Ectodermal cell (in vitro differentiated cells): ENCODE results near the gene KRT1.

Source experiments
- H3K27ac ChIP-seq: 2 replicates; pipeline ENCODE4 v1.7.0; 2013; ENCODE audit warnings: mild to moderate bottlenecking, low read depth, low read length; ENCODE audit not compliant: insufficient read depth, poor library complexity, severe bottlenecking
- H3K27me3 ChIP-seq: 2 replicates; pipeline ENCODE4 v1.7.0; 2013; ENCODE audit warnings: mild to moderate bottlenecking, low read length; ENCODE audit not compliant: insufficient read depth, control insufficient read depth, poor library complexity, severe bottlenecking
- H3K36me3 ChIP-seq: one replicate; pipeline ENCODE4 v1.7.0; 2013; ENCODE audit warnings: low read length; ENCODE audit not compliant: control insufficient read depth, insufficient read depth
- H3K4me1 ChIP-seq: one replicate; pipeline ENCODE4 v1.7.0; 2013; ENCODE audit warnings: low read length; ENCODE audit not compliant: control insufficient read depth, insufficient read depth
- H3K4me3 ChIP-seq: 2 replicates; pipeline ENCODE4 v1.7.0; 2013; ENCODE audit warnings: low read depth, low read length, control low read depth; ENCODE audit not compliant: insufficient read depth
- H3K9me3 ChIP-seq: 2 replicates; pipeline ENCODE4 v1.7.0; 2013; ENCODE audit warnings: mild to moderate bottlenecking, low read length, moderate library complexity; ENCODE audit not compliant: control insufficient read depth
- WGBS, 2 experiments: methylation state at CpG; one replicate each; pipeline ENCODE4 v1.1.7; 2013; ENCODE audit warnings: missing lambda C conversion rate in 2 of 2; 5-methylcytosine and 5-hydroxymethylcytosine counted together

The KRT1 gene

DNA sequence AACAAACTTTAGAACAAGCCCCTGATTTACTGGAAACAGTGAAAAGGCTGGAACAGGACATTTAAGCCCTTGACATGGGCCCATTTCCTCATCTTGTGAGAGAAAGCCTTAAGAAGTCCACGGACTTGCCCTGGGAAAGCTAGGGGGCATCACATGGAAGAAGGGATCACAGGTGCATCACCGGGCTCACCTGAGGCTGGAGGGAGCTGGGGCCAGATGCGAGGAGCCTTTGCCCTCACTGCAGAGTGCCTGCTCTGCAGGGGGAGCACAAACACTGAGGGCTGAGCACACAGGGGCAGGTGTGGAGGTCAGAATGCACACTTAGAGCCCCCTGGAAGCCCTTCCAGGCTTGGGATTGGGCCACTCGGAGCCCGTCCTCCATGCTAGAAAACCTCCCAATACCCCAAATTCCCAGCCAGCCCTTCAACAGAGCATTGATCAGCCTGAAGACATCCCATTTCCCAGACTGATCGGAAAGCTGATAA lies 5.2 kb upstream of the KRT1 start:
- Histone ChIP-seq H3K4me3 (no peak overlapping the region), H3K27ac (no peak overlapping the region), H3K36me3 (no peaks in the 10 kb centered on the region), H3K27me3 (peaks cover 19% of the 10 kb centered on the region), H3K9me3 (no peaks in the 10 kb centered on the region), H3K4me1 (peaks cover 7% of the 10 kb centered on the region)
- 81 to 85% methylated on average over 6 of the region's 6 CpGs for WGBS, 2 experiments

DNA sequence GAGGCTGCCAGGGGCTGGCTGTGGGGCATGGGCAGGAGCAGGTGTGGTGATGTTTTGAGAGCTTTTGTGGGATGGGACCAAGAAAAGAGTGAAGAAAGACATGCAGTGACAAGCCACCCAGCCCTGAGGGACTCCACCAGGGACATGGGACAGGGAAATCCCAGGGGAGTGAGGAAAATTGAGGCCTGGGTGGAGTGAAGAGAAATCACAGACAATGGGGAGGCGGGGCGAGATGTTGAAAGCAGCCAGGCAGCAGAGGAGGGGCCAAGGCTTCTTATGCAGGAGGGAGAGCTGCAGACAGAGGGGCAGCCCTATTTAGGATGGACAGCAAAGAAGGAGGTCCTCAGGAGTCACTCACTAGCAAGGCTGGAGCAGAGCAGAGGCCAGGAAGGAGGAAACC lies 4.2 kb upstream of the KRT1 start:
- 72 to 85% methylated on average over 2 of the region's 2 CpGs for WGBS, 2 experiments
- Histone ChIP-seq H3K27ac (no peak overlapping the region), H3K36me3 (no peaks in the 10 kb centered on the region), H3K27me3 (peaks cover 9% of the 10 kb centered on the region), H3K9me3 (no peaks in the 10 kb centered on the region), H3K4me3 (no peak overlapping the region), H3K4me1 (peaks cover 4% of the 10 kb centered on the region)

DNA sequence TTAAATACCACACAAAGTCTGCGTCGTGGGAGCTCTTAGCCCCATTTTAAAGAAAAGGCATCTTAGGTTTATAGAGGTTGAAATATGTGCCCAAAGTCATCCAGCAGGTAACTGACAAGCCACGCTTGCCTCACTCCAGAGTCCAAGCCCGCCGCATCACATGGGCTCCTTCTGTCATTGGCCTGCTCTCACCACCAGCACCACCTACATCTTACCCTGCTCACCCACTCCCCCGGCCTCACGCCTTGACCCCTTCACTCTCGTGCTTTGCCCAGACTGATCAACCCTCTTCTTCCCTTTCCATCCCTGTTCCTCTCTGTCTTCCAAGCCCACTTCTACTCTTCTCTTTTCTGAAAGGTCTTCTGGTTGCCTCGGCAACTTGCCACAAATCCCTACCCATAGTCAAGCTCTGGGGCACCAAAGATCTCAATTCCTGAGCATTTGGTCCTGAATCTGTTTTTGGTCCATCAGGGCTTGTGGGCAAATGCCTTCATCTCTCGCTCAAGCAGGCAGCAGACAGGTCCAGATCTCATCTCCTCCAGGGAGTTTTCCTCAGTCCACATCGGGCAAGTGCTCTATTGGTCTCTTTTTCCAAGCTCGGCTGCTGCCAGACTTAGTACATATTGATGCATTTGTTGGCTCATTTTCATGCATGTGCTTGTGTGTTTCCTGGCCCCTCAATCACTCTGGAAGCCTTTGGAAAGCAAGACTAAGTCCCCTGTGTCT lies 3.5 kb upstream of the KRT1 start:
- Histone ChIP-seq H3K27ac (no peak overlapping the region), H3K4me1 (peaks cover 4% of the 10 kb centered on the region), H3K9me3 (no peaks in the 10 kb centered on the region), H3K27me3 (peaks cover 2% of the 10 kb centered on the region), H3K36me3 (no peaks in the 10 kb centered on the region), H3K4me3 (no peak overlapping the region)
- WGBS, 2 experiments: 89 to 93% methylated on average over 12 of the region's 12 CpGs

DNA sequence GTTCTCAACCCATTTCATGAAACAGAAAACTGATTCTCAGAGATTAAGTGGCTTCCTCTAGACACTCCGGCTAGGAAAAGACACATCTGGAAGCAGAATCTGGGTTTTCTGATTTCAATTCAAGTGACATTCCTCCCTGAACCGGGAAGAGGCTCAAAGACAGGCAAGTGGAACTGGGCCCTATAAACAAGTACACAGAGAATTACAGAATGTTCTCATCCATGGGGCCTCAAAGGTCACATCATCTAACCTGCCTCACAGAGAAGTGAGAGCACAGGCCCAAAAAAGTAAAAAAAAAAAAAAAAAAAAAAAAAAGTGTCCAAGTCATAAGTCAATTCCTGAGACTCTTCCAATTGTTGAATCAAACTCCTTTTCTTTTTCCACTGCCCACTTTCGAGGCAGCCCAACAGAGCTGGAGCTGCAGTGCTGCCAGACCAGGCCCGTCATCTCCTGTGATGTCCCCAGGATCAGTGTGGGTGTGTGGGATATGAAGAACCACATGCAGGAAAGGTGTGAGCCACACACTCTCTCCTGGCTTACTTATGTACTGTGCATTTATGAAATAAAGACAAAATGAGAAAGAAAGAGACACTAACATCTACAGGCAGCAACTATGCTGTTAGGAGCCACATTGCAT lies 2.8 kb upstream of the KRT1 start:
- Histone ChIP-seq H3K36me3 (no peaks in the 10 kb centered on the region), H3K27ac (no peak overlapping the region), H3K4me1 (peaks cover 4% of the 10 kb centered on the region), H3K4me3 (no peak overlapping the region), H3K9me3 (no peaks in the 10 kb centered on the region), H3K27me3 (no peaks in the 10 kb centered on the region)
- 81 to 95% methylated on average over 4 of the region's 4 CpGs for WGBS, 2 experiments

DNA sequence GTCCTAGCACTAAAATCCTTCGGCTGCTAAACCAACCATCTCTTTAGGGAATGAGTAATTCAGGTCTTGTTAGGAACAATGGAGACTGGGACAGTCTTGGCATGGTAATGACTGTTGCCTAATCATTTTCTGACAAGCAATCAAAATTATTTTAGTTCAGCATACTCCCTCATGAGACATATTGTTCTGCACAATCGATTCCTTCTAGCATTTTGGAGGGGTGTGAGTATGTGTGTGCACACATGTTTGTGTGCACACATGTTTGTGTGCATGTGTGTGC lies 2.1 kb upstream of the KRT1 start:
- Histone ChIP-seq H3K36me3 (no peaks in the 10 kb centered on the region), H3K27me3 (no peaks in the 10 kb centered on the region), H3K4me3 (no peak overlapping the region), H3K4me1 (peaks cover 4% of the 10 kb centered on the region), H3K9me3 (no peaks in the 10 kb centered on the region), H3K27ac (no peak overlapping the region)
- 88 to 93% methylated on average over 2 of the region's 2 CpGs for WGBS, 2 experiments

DNA sequence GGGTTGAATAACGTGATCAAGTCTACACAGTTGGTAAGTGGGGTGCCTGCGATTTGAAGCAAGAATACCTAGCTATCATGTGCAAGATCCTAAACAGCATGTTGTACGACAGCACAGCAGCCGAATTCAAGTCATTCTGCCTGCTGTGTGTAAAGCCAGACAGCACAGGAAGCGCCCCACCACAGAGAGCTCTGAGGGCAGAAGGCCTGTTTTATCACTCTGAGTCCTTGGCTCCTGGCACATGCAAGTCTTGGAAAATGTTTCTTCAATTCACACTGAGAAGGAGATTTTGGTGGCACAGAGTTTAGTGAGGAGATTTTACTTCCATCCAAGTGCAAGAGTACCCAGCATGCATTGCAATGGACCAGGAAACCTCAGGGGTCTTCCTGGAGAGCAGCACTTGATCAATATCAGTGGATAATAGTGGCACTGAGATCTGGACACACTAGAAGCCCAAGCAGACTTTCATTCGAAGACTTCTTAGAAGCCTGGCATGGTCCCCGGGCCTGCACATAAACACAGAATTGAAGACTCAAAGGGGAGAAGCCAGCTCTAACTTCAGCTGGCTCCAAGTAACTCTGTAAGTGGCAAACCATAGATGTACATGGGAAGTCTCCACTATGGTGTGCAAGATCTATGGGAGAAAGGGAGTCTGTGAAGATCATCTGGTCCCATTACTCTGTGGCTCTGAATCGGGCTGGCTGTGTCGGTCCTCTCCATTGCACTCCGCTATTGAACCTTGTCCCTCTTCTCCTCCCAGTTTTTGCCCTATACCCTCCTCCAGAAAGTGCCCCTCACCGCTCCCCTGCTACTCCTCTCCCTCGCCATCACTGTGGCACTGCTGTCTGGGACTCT lies 1.5 kb upstream of the KRT1 start:
- Histone ChIP-seq H3K4me1 (peaks cover 4% of the 10 kb centered on the region), H3K27me3 (no peaks in the 10 kb centered on the region), H3K36me3 (no peaks in the 10 kb centered on the region), H3K4me3 (no peak overlapping the region), H3K9me3 (no peaks in the 10 kb centered on the region), H3K27ac (no peak overlapping the region)
- WGBS, 2 experiments: 89 to 91% methylated on average over 12 of the region's 12 CpGs

DNA sequence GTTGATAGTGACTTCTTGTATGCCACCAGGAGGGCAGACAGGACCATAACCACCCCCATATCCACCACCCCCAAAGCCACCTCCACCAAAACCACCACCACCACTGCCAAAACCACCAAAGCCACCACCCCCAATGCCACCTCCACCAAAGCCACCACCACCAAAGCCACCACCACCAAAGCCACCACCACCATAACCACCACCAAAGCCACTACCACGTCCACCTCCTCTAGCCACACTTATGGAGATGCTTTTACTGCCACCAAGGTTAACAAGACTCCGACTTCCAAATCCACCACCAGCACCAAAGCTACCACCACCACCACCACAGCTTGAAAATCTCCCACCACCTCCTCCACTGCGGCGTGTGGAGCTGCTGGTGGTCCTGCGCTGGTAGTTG lies 332 bp downstream of the KRT1 start:
- WGBS, 2 experiments: 85 to 88% methylated on average over 5 of the region's 5 CpGs
- no peaks in the 10 kb centered on the region for H3K27me3 ChIP-seq

DNA sequence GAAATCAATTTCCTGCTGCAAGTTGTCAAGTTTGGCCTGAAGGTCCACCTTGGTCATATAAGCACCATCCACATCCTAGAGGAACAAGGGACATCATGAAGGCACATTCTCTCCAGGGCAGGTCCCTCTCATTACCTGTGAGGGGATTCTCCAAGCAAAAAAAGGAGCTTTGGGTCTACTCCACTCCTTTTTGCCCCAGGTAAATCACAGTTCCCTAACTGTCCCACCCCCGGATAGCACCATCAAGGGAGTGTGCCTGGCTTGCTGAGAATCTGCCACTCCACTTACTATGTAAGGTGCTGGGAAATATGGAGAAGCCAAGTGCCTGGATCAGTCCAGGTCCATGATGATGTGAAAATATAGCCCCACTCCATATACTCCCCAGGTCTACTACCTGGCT lies 2.5 kb downstream of the KRT1 start:
- Histone ChIP-seq H3K4me3 (no peak overlapping the region), H3K27ac (no peak overlapping the region), H3K4me1 (no peaks in the 10 kb centered on the region), H3K36me3 (no peaks in the 10 kb centered on the region), H3K27me3 (no peaks in the 10 kb centered on the region), H3K9me3 (no peaks in the 10 kb centered on the region)
- 86 to 100% methylated on average over 1 of the region's 1 CpG for whole genome bisulfite sequencing, 2 experiments

More for the DNA sequence above, 332 bp downstream of the KRT1 start:
- peaks cover 4% of the 10 kb centered on the region for H3K4me1 ChIP-seq
- no peak overlapping the region for H3K27ac ChIP-seq
- H3K36me3 ChIP-seq: no peaks in the 10 kb centered on the region
- H3K4me3 ChIP-seq: no peak overlapping the region
- no peaks in the 10 kb centered on the region for H3K9me3 ChIP-seq

DNA sequence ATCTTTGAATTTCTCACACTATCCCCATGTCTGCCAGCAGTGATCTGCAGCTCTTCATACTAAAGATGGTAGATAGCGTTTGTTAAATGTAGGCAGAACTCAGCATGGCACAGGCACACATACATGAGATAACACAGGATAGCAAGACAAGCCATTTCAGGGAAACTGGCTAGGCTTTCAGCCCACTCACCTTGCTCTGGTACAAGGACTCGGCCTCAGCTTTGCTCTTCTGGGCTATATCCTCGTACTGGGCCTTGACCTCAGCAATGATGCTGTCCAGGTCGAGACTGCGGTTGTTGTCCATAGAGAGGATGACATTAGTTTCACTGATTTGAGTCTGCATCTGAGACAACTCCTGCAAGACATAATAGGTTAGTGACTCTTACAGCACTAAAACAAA lies 3.1 kb downstream of the KRT1 start:
- H3K27ac ChIP-seq: no peak overlapping the region
- no peaks in the 10 kb centered on the region for H3K36me3 ChIP-seq
- no peaks in the 10 kb centered on the region for H3K4me1 ChIP-seq
- 91 to 92% methylated on average over 5 of the region's 5 CpGs for WGBS, 2 experiments
- no peaks in the 10 kb centered on the region for H3K9me3 ChIP-seq
- no peak overlapping the region for H3K4me3 ChIP-seq
- H3K27me3 ChIP-seq: no peaks in the 10 kb centered on the region

DNA sequence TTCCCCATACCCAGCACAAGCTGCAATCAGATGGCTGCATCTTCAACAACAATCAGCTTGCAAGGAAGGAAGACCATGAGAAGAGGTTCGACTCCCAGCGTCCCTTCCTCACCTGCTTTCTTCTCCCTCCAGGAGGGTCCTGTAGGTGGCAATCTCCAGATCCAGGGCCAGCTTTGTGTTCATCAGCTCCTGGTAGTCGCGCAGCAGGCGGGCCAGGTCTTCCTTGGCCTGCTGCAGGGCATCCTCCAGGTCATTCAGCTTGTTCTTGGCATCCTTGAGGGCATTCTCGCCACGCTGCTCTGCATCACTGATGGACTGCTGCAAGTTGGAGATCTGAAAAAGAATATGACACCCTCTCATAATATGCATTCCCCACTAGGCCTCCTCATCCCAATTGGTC lies 4.0 kb downstream of the KRT1 start:
- Histone ChIP-seq H3K36me3 (no peaks in the 10 kb centered on the region), H3K27me3 (no peaks in the 10 kb centered on the region), H3K4me3 (no peak overlapping the region), H3K4me1 (no peaks in the 10 kb centered on the region), H3K9me3 (no peaks in the 10 kb centered on the region), H3K27ac (no peak overlapping the region)
- 84 to 85% methylated on average over 7 of the region's 7 CpGs for WGBS, 2 experiments
